Peyer's patch (tissue), 4 donors: ENCODE results near the gene ADRM1.

Experiments used
- CTCF ChIP-seq, 6 experiments: fragments of 450-650 bp in 4 of 6; fragments of 200-600 bp in 2 of 6; sonication (generic) in 1 of 6; IDR thresholded peaks; one replicate each; pipeline ENCODE4 v1.5.1; 2017 to 2019; ENCODE audit warnings: antibody characterized with exemption in 6 of 6, mild to moderate bottlenecking in 3 of 6, moderate library complexity in 1 of 6
- POLR2A ChIP-seq, 2 donors: fragments of 450-650 bp; IDR thresholded peaks; one replicate each; pipeline ENCODE4 v1.5.1; 2017; ENCODE audit warnings: antibody characterized with exemption in 2 of 2, mild to moderate bottlenecking in 2 of 2, moderate library complexity in 2 of 2

- TF ChIP-seq CTCF (IDR thresholded peaks at IDR 0.05) (no peak), POLR2A (IDR thresholded peaks at IDR 0.05) (no peak)
These were observed 25.5 kb upstream of the ADRM1 start for GRCh38 chr20:62277253-62277652.
